ENCODE results near the gene NFE2L2. TPM values are rescaled to one million over a fixed set of nuclear protein-coding genes. Genes with fewer than 3 reads are reported as not detected.

The NFE2L2 gene
- total RNA-seq, 1 experiment from 2014 or later: 80.0 TPM

GRCh38 chr2:177303939-177304338 lies 39.4 kb upstream of the NFE2L2 start:
- Histone ChIP-seq H3K4me1 (ENCODE audit: insufficient read depth, low read length, poor library complexity, severe bottlenecking) (no peaks in the 10 kb centered on the region), H3K36me3 (ENCODE audit: insufficient read depth, low read length, poor library complexity, severe bottlenecking) (no peaks in the 10 kb centered on the region), H3K4me3 (ENCODE audit: low read depth, low read length, poor library complexity, severe bottlenecking) (no peak overlapping the region), H3K27ac (ENCODE audit: low read depth, low read length, poor library complexity, severe bottlenecking) (no peak overlapping the region), H3K9me3 (ENCODE audit: low read depth, low read length, poor library complexity, severe bottlenecking) (no peaks in the 10 kb centered on the region), H3K27me3 (replicated peaks; ENCODE audit: insufficient read depth, low read depth, low read length, poor library complexity) (no peaks in the 10 kb centered on the region)
- intact Hi-C loops (cut with micrococcal nuclease; ENCODE audit: unreplicated experiment): no loop called here
- no peak for TF ChIP-seq EZH2 (IDR thresholded peaks at IDR 0.05; ENCODE audit: borderline replicate concordance, low read depth, low read length, poor library complexity, severe bottlenecking)
- no peak; the same call in 1 of the 2 replicates for TF ChIP-seq CTCF (conservative IDR thresholded peaks at IDR 0.05; ENCODE audit: low read depth, low read length)
- no TSS peak for BruUV-seq (replicated peaks)
- ChIA-PET CTCF (no interaction called here), POLR2A (ENCODE audit: low non-redundant PET) (no interaction called here)
- no peak for DNase-seq (ENCODE audit: low spot score)

- Histone ChIP-seq H3K4me3 (ENCODE audit: low read depth, low read length, poor library complexity, severe bottlenecking) (no peak overlapping the region), H3K27me3 (replicated peaks; ENCODE audit: insufficient read depth, low read depth, low read length, poor library complexity) (no peaks in the 10 kb centered on the region), H3K36me3 (ENCODE audit: insufficient read depth, low read length, poor library complexity, severe bottlenecking) (no peaks in the 10 kb centered on the region), H3K4me1 (ENCODE audit: insufficient read depth, low read length, poor library complexity, severe bottlenecking) (no peaks in the 10 kb centered on the region), H3K27ac (ENCODE audit: low read depth, low read length, poor library complexity, severe bottlenecking) (no peak overlapping the region), H3K9me3 (ENCODE audit: low read depth, low read length, poor library complexity, severe bottlenecking) (no peaks in the 10 kb centered on the region)
- TF ChIP-seq EZH2 (IDR thresholded peaks at IDR 0.05; ENCODE audit: borderline replicate concordance, low read depth, low read length, poor library complexity, severe bottlenecking): no peak
- no peak for TF ChIP-seq CTCF (conservative IDR thresholded peaks at IDR 0.05; ENCODE audit: low read depth, low read length)
- BruUV-seq (replicated peaks): no TSS peak
- DNase-seq (ENCODE audit: low spot score): no peak
- CTCF ChIA-PET: no interaction called here
- POLR2A ChIA-PET (ENCODE audit: low non-redundant PET): no interaction called here
- intact Hi-C loops (cut with micrococcal nuclease; ENCODE audit: unreplicated experiment): no loop called here
These were observed 38.0 kb upstream of the NFE2L2 start for GRCh38 chr2:177302552-177302951.

GRCh38 chr2:177298191-177298590 lies 33.7 kb upstream of the NFE2L2 start:
- no peaks in the 10 kb centered on the region for H3K36me3 ChIP-seq (ENCODE audit: insufficient read depth, low read length, poor library complexity, severe bottlenecking)
- BruUV-seq (replicated peaks): no TSS peak
- TF ChIP-seq EZH2 (IDR thresholded peaks at IDR 0.05; ENCODE audit: borderline replicate concordance, low read depth, low read length, poor library complexity, severe bottlenecking): no peak
- TF ChIP-seq CTCF (conservative IDR thresholded peaks at IDR 0.05; ENCODE audit: low read depth, low read length): no peak
- H3K4me1 ChIP-seq (ENCODE audit: insufficient read depth, low read length, poor library complexity, severe bottlenecking): peaks cover 7% of the 10 kb centered on the region
- H3K4me3 ChIP-seq (ENCODE audit: low read depth, low read length, poor library complexity, severe bottlenecking): no peak overlapping the region
- POLR2A ChIA-PET (ENCODE audit: low non-redundant PET): no interaction called here
- H3K27me3 ChIP-seq (replicated peaks; ENCODE audit: insufficient read depth, low read depth, low read length, poor library complexity): no peaks in the 10 kb centered on the region
- no peaks in the 10 kb centered on the region for H3K9me3 ChIP-seq (ENCODE audit: low read depth, low read length, poor library complexity, severe bottlenecking)
- no peak overlapping the region for H3K27ac ChIP-seq (ENCODE audit: low read depth, low read length, poor library complexity, severe bottlenecking)
- intact Hi-C loops (cut with micrococcal nuclease; ENCODE audit: unreplicated experiment): loop anchor here (10.0 kb wide), 1 partner anchor 133 kb away; no protein-coding TSS in a partner anchor
- CTCF ChIA-PET: no interaction called here
- no peak for DNase-seq (ENCODE audit: low spot score)

Data from A673 (cell line).